Measurements from ENCODE around the gene SPECC1L.

SPECC1L gene

DNA sequence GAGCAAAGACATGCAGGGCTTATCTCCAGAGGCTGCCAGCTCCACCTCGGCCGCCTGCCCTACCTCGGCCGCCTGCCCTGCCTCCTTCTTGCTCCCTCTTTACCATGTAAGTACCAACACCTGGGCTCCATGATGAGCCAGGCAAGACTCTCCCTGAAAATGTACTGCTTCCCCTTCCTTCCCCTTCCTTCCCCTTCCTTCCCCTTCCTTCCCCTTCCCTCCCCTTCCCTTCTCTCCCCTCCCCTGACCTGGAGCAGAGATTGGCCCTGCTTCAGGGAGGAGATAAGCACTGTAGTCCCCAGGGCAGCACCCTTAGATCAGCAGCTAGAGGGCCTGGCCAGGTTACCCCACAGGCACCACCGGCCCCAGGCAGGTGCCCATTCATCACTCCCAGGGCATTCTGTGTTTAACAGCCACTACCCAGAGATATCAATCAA, 131.3 kb downstream of the SPECC1L start:
- FAIRE-seq = no peak

DNA sequence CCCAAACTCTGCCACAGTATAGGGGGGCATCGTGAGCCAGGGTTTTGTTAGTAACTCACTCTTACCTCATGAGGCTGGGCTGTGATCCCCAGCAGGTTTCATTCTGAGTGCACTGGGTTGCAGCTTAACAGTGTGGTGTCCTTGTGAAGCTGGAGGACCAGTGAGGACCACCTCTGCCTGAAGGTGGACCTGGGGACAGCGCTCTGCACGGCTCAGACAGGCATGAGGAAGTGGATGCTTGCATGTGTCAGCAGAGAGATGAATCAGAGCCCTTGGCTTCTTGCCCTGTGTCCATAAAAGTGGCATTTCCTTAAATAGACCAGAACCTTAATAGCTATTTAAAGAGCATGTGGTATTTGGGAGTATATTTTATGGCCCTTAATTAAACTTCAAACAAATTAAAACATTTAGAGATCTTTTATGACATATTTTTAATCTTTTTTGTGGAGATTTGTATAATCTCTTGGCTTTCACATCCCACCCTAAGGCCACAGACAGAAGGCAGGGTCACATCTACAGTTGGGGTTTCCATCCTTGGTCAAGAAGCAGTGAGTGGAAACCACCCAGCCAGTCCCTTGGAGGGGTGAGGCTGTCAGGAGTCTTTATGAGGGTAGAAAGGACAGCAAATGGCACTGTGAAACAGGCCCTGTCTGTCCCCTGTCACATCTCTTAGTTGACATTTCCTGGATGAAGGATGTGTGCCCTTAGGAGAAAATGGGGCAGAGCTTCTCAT, 132.0 kb downstream of the SPECC1L start:
- no peak for FAIRE-seq

DNA sequence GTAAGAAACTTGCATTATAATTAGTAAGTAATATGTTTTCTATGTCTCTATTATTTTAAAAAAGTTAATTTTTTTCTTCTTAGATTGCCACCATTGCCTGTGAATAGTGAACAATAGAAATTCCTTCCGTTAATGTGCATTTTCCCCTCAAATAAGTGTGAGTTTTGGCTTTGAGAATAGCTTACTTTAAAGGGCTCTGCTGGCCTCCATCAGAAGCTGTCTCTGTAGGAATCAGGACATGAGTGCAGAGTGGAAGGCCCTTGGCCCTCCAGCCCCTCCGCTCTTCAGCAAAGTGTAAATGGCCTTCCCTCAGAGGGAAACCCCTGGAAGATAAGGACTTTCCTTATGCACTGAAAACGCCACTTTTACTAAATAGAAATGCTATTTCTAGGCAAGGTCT, 132.7 kb downstream of the SPECC1L start:
- no peak for FAIRE-seq

DNA sequence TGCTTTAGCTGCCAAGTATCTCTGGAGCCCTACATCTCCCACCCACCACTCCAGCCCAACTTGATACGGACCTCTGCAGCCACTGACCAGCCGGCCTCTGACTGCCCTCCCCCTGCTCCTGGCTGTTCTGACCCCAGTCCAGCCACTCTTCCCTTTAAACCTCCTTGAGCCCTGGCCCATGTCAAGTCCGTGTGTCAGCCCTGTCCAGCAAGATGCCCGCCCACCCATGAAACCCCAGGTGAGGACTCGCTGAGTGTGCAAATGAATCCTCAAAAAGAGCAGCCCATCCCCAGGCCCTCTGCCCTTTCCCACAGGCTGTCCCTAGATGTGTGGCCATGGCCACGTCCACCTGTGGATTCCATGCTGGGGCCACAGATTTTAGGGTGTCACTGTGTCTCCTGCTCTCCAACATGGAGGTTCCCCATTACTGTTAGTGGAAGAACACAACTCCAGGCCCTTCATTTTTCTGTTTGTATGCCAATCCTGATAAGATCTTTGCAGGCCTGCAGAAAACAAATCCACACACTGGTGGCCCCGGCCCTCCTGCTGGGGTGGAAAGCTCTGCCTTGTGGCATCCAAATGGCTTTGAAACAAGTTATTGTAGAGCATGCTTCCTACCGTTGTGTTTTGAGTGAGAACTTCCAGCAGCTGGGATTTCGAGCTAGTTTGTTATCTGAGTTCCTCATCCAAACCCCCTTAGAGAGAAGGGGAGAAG, 134.1 kb downstream of the SPECC1L start:
- no peak for FAIRE-seq

DNA sequence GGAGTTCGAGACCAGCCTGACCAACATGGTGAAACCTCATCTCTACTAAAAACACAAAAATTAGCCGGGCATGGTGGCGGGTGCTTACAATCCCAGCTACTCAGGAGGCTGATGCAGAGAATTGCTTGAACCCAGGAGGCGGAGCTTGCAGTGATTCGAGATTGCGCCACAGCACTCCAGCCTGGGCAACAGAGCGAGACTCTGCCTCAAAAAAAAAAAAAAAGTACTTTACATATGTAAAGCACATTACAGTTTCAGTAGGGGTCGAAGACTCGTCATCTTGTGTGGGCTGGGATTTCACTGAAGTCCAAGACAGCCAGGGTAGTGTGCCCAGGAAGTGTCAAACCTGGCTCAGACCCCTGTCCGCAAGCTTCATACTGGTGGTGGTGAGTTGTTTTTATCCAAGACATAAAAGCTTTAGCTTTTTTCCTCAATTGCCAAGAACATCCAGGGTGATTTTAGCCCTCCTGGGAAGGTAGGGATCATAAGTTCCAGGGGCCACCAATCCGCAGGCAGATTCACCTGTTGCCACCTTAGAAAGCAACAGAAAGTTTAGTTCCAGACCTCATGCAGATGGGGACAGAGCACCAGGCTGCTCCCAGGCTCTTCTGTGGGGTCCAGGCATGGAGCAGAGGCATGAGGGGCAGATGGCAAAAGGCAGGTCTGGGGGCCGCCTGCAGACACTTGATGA, 135.1 kb downstream of the SPECC1L start:
- FAIRE-seq = no peak

DNA sequence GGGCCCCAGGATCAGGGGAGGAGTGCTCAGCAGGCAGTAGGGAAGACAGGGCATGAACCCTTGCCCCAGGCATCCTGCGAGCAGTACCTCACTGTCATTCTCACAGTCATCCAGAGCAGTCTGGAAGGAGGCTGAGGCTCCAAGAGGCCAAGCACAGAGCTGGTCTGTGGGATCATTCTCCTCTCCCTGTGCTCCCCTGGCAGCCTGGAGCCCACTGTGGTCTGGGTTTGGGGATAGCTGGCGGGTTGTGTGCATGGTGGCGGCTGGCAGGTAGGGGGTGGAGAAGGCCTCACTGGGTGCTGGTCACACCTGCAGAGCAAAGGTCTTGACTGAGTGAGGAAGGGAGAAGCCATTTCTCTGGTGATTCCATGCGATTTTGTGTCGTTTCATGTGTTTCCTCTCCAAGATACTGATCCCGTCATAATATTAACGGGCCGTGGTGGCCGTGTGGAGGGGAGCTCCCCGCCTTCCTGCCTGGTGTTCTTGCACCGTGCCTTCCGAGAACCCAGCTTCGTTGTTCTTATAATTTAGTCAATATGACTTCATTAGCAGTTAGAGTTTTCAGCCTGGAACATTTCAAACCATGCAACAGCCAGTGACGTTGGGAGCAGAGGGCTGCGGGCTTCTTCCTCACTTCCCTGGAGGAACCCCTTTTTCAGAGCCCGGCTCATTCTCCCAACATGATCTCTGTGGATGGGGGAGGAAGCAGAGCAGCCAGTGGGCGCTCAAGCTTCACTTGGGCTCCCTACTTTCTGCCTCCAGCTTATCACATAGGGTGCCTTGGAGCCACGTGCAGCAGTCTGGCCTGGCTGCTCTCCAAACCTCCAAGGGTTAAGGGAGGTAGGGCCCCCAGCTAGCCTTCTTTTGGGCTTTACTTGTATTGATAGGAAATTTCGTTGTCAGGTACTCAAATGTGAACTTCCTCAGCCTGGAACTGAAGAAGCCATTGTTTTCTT, 136.0 kb downstream of the SPECC1L start:
- FAIRE-seq = no peak

DNA sequence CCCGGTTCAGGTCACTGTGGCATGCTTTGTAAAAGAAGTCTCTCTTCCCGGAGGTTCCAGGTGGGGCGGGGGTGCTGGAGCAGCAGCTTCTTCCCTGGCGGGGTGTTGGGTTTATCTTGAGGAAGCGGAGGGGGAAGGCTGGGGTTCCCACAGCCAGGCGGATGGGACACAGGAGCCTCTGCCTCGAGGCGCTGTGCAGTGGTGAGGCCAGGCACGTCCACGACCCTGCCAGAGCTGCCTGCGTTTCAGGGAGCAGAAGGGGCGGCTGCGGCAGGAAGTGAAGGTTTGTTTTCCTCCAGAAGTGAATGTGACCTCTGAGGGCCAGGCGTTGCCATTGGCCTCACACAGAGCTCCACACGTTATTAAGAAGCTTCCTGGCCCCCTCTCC, 136.6 kb downstream of the SPECC1L start:
- no peak for FAIRE-seq

DNA sequence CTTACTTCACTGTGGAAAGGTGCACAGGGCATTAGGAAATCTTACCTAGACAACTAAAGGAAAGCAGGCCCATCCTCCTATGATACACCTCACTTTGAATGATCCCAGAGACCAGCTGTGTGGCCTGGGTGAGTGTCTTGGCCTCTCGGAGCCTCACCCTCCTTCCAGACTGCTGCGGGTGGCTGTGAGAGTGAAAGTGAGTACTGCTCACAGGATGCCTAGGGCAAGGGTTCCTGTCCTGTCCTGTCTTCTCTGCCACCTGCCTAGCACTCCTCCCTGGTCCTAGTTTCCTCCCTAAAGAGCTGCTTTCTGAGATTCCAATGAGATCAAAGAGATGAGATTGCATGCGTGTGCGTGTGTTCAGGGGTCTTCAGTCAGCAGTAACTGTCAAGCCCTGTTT, 137.3 kb downstream of the SPECC1L start:
- no peak for FAIRE-seq

DNA sequence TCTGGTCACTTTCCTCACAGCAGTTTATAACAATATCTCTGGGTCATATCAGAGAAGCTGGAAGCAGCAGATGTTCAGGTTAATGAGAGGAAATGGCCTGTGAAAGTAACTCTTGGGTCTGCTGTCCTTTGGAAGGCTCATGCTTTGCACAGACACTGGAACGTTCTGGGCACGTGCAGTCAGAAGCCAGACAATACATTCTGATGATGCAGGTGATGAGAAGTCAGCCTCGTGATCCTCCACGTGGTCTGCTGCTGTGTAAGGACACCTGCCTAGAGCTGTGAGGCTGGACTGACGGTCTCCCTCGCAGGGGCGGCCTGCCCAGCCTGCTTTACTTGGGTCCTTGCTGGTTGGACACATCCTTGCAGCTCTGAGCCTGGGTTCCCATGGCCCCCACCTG, 138.0 kb downstream of the SPECC1L start:
- no peak for FAIRE-seq

DNA sequence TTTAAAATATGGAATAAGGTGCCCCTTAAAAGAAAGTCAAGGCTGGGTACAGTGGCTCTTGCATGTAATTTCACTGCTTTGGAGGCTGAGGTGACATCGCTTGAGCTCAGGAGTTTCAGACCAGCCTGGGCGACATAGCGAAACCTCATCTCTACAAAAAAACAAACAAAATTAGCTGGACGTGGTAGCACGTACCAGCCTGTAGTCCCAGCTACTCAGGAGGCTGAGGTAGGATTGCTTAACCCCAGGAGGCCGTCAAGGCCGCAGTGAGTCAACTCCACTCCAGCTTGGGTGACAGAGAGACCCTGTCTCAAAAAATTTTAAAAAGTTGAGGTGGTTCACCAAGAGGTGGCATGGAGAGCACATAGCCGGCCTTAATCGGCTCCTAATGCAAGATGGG, 139.1 kb downstream of the SPECC1L start:
- FAIRE-seq = no peak

DNA sequence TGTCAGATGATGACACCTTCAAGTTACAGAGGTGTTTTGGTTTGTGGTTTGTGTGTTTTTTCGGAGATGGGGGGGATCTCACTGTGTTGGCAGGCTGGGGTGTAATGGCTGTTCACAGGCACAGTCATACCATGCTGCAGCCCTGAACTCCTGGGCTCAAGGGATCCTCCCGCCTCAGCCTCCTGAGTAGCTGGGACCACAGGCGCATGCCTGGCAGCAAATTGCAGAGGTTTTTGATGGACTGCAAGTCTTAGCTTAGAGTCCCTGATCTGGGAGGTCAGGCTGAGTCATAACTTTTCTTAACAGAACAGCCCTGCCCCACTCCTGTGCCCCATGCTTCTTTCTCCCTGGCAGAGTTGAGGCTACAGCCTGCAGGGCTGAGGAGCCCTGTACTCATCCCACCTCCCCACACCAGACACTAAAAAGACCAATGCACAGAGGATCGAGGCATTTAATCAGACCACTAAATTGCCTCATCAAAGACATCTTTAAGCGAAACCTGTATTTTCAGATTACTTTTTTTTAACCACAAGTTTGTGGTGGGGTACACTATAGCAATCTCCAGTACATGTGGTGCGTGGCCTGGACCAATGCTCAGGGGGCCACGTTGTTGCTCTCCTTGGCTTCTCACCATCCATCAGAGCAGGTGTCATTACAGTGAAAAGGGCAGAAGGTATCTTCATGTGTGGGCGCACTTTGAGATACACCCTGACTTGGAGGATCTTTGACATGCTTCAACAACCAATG, 139.7 kb downstream of the SPECC1L start:
- no peak for FAIRE-seq

DNA sequence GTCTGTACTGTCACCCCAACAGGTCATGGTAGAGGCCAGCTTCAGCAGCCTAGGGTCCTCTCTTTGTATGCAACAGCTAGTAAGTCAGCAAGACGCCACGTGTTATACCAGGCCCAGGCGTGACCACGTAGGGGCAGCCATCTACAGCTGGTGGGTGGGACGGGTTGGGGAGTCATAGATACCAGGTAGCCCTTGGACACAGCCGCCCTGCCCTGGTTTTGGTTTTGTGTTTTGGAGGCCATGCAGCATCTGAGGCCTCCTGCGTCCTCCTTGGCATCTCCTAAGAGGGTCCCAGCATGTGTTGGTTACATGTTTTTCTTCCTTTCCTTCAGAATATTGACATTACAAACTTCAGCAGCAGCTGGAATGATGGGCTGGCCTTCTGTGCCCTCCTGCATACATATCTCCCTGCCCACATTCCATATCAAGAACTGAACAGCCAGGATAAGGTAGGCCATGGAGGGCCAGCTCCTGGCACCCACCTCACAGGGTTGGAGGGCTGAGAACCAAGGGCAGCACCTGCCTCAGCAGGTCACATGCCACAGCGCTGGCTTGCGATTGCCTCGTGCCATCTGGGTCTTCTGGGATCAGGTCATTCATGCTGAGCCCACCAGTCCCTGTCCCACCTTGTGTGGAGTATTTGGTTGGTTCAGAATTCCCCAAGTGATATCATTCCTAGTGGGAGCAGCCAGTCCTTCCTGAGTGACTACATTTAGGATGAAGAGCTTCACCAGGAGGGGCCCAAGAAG, 140.8 kb downstream of the SPECC1L start:
- no peak for FAIRE-seq

DNA sequence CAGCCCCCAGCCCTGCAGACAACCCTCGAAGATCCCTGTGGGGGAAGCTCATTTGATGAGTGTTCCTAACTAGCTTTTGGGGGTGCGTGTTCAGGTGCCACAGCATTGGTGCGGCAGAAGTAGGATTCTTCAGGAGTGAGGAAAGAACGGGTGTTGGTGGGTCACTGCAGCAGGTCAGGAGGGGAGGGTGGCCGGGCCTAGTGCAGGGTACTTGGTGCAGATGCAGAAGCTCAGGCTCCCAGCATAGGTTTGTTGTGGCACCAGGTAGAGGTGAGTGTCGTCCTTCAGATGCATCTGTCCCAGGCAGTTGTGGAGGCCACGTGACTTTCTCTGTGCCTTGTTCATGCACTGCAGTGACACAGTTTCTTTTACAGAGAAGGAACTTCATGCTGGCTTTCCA, 141.6 kb downstream of the SPECC1L start:
- no peak for FAIRE-seq

DNA sequence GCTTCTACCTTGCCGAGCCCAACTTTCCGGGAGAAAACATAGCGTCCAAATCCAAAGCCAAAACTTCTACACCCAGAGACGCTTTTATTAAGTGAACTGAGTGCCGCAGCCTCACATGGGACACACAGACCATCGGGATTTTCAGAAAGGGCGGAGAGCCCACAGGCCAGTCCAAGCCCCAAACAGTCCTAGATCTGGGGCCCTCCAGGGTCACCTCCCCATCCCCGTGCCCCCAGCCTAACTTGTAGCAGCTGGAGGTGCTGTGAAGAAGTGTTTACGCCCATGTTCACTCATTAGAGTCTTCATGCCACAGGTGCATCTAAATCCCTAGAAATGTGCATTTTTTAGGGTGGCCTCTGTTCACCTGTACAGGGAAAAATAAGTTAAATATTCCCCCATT, 142.6 kb downstream of the SPECC1L start:
- no peak for FAIRE-seq

DNA sequence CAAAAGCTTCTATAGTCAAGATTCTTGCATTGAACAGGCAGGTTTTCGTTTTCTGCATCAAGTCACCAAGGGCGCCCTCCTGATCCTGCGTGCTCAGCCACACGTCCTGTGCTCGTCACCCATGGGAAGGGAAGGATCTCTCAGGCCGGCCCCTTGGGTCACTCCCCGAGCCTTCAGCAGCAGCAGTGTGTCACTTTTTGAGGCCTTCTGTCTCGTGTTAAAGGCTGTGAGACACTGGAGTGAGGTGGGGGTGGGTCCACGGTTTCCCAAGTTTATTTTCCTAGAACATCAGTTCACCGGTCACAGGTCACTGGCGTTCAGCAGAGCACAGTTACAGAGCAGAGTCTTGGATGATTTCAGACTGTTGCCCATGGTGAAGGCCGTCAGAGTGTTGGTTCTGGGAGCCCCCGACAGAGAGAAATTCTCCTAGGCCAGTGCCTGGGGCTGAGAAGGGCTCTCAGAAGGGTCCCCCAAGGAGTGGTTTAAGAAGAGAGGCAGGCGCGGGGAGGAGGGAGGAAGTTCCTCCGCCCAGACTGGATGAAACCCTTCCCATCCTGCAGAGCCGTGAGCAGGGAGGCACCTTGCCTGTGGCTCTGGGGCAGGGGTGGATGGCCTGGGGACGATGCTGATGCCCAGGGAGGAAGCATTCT, 143.2 kb downstream of the SPECC1L start:
- FAIRE-seq = no peak

DNA sequence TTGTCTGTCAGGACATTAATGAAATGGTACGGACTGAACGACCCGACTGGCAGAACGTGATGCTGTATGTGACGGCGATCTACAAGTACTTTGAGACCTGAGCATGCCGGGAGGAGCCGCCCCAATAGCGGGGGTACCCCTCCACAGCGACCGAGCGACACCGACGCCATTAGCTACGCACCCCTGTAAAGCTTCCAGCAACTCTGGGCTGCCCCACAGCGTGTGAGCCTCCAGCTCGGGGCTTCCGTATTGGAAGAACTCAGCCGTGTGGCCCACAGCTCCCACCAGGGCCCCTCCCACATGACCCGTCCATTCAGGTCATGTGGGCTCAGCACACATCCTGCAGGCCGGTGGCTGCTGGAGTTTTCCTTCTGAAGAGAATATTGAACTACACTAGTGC, 143.9 kb downstream of the SPECC1L start:
- FAIRE-seq = no peak

DNA sequence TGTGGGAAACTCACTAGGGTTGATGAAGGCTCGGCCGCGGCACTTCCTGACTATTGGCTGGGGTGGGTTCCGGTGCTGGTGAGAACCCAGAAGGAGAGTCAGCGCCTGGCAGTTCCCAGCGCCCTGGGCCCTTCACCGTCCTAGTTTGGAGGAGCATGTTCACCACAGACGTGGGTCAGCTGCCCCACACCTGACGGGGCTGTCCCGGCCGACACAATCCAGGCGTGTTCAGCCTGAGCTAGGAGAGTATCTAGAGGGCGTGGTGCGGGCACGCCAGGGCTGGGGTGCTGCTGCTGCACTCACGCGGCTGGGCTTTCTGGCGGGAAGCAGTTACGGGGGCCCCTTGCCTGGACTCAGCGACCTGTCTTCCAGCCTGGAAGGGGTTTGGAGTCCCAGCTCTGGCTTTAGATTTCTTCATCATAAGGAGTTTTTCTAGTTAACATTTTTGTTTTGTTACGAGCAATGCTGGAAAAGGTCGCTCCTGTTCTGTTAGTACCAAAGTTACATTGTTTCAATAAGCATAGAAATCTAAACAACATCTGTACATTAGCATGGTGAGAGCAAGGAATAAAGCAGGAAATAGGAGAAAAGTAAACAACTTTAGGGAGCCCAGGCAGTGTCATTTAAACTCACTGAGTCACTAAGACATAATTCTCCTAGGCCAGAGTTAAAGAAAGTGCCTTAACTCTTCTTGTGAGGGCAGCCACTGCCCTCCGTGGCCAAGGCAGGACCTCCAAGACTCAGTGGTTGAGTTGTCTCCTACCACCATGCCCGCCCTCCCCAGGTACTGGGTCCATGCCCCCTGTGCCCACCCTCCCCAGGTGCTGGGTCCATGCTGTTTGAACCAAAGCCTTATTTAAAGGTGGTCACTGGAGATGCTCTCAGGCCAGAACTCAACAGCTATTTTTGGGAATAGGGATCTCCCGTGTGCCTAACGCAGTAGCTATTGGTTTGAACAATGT, 144.6 kb downstream of the SPECC1L start:
- FAIRE-seq = no peak

DNA sequence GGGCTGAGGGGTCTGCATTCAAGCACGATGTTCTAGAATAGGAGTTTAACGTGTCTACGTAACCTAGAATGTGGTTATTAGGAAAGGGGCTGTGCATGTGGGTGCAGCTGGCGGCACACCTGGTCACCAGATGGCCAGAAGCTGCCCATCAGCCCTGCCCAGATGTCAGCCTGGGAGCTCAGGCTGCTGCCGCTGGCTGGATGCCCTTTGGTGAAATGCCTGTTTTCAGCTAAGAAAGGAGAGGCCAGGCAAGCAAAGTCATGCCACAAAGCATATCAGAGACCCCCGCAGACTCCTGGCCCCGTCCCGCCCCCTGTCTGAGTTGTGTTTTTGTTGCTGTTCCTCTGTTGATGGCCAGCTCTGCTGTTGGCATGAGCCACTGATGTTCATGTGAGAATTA, 145.5 kb downstream of the SPECC1L start:
- FAIRE-seq = no peak

DNA sequence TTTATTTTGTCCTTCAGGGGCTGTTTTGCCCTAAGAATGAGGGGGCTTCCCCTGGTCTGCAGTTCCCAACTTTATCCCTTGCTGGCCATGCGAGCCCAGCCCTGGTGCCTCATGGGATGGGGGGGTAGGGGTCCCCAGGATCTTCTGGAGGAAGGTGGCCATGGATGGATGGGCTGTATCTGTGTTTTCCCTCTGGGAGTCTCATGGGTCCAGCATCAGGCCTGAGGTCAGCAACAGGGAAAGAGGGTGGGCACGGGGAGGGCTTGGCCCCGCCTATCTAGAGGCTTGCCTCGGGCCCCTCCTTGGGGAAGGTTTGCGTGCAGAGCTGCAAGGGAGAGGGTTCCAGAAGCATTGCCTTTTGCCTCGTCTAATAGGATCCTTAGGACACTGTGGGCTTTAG, 146.0 kb downstream of the SPECC1L start:
- no peak for FAIRE-seq

DNA sequence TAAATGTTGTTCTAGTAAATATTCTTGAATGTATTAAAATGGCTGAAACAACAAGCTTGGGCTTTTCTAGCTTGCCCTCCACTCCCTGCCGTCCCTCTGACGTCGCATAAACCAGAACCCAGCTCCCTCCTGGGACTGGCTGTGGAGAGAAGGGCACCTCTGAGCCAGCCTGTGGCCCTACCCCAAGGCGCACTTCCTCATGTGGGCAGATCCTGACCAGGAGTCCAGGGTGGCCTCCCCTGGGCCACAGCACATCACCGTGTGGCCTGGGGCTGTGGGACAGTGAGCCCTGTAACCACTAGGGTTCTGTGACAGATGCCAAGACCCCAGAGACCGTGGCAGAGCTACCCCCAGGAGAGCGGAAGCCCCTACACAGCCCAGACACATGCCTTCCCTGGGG, 146.6 kb downstream of the SPECC1L start:
- FAIRE-seq = no peak
